OCI-LY3 (cell line): ENCODE results near the gene TLE3.

Source experiments
- CTCF ChIP-seq: fragments of 200-600, 300-600 bp; sonication (generic); IDR thresholded peaks from 2 replicates; pipeline ENCODE4 v1.5.1; 2014; ENCODE audit warnings: antibody characterized with exemption, low read length, low read depth
- EZH2phosphoT487 ChIP-seq: fragments of 200-600 bp; shearing (Covaris generic); IDR thresholded peaks from 2 replicates; pipeline ENCODE4 v1.6.1; 2018; ENCODE audit warnings: antibody characterized with exemption, mixed run types, low read depth

DNA sequence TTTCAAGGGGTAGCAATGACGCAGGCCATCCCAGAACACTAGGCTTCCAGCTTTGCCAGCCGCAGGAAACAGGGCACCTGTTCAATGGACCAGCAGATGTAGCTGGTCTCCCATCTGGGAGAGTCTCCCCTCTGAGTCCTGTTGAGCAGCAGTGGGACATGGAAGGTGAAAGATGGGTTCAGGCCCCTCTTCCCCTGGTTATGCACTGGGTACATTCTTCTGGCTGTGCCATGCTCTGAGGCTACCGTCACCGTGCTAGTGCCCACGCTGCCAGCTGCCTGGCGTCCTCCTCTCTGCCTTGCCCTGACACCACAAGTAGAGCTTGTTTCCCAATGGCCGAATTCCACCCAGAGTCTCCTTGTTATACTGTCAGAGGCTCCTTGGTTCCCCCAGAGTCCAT, 63.1 kb downstream of the TLE3 start:
- TF ChIP-seq CTCF (no peak), EZH2phosphoT487 (no peak)
